K562 (cell line): ENCODE data around the gene MRPL11. TPM values are rescaled to one million over a fixed set of nuclear protein-coding genes. Genes with fewer than 3 reads are reported as not detected.

Source experiments
- CLOCK ChIP-seq: fragments of 250-450 bp; sonication (Bioruptor Pico); IDR thresholded peaks from 2 replicates; pipeline ENCODE4 v1.4.0; 2020; ENCODE audit warnings: mild to moderate bottlenecking, moderate library complexity, borderline replicate concordance
- GABPB1 ChIP-seq: sonication (generic); formaldehyde crosslinking; IDR thresholded peaks from 2 replicates; pipeline ENCODE4 v1.8.0; 2022; ENCODE audit warnings: mild to moderate bottlenecking, missing genetic modification reagents
- HDAC3 ChIP-seq: fragments of 450-650 bp; IDR thresholded peaks from 2 replicates; pipeline ENCODE4 v1.6.1; 2018; ENCODE audit warnings: borderline replicate concordance, mild to moderate bottlenecking, moderate library complexity; ENCODE audit not compliant: partially characterized antibody
- NCOA6 ChIP-seq: fragments of 450-650 bp; IDR thresholded peaks from 2 replicates; pipeline ENCODE4 v1.6.1; 2017; ENCODE audit warnings: mild to moderate bottlenecking
- POLR2H ChIP-seq: IDR thresholded peaks from 2 replicates; pipeline ENCODE4 v1.6.1; 2016; ENCODE audit warnings: missing genetic modification characterization, low read depth, mild to moderate bottlenecking, control low read depth, missing compliant biosample characterization, moderate library complexity
- U2AF1 ChIP-seq: fragments of 200-400 bp; formaldehyde crosslinking; optimal IDR thresholded peaks from 2 replicates; pipeline ENCODE3; 2017; ENCODE audit warnings: mild to moderate bottlenecking, low read depth, low read length, moderate library complexity
- USF1 ChIP-seq: sonication (generic); formaldehyde crosslinking; IDR thresholded peaks from 2 replicates; pipeline ENCODE4 v1.9.0; 2022; ENCODE audit warnings: mild to moderate bottlenecking, missing genetic modification reagents
- ZKSCAN8 ChIP-seq: fragments of 200-800 bp; sonication (Bioruptor generic); IDR thresholded peaks from 2 replicates; pipeline ENCODE4 v1.6.1; 2016; ENCODE audit warnings: missing genetic modification characterization, missing compliant biosample characterization
- polyA plus RNA-seq, 8 experiments: library from polyadenylated mRNA; depleted of rRNA in 4 of 8; stranded (reverse) in 5 of 8; unstranded in 3 of 8; fragments of >200 nt; fragmentation: Nextera tagmentation in 2 of 8; fragmentation: Illumina TruSeq in 1 of 8; extraction: Ambion mirVana in 2 of 8; extraction: Trizol in 1 of 8; gene quantifications; 2 replicates each; pipeline versions ENCODE4 v1.2.1 to v1.2.3, GENCODE V29; 2011 to 2014; ENCODE audit warnings: inconsistent platforms in 1 of 8, missing spikeins in 1 of 8
- total RNA-seq, 7 experiments: library from RNA; depleted of rRNA in 6 of 7; stranded (reverse); fragments of >200 nt in 6 of 7; fragmentation: Illumina TruSeq in 2 of 7; extraction: Trizol in 2 of 7; gene quantifications; 2 replicates each; pipeline versions ENCODE4 v1.2.1 to v1.2.3, GENCODE V29; 2011 to 2021; ENCODE audit warnings: low replicate concordance in 1 of 7
- TF ChIP-seq, protein P1 (sequence below): fragments of 250-450 bp; sonication (Bioruptor Pico); IDR thresholded peaks from 2 replicates; pipeline ENCODE4 v1.4.0; 2020; ENCODE audit warnings: mild to moderate bottlenecking
- TF ChIP-seq, protein P2 (sequence below): fragments of 250-450 bp; sonication (Bioruptor Pico); IDR thresholded peaks from 2 replicates; pipeline ENCODE4 v1.5.0; 2022; ENCODE audit warnings: mild to moderate bottlenecking

The MRPL11 gene
- total and polyA plus RNA-seq, 9 of the 15 experiments (the other 6 are each of a cell fraction or from before 2014, with no cell fraction given): 33.0 to 173 (median 91.9) TPM

DNA sequence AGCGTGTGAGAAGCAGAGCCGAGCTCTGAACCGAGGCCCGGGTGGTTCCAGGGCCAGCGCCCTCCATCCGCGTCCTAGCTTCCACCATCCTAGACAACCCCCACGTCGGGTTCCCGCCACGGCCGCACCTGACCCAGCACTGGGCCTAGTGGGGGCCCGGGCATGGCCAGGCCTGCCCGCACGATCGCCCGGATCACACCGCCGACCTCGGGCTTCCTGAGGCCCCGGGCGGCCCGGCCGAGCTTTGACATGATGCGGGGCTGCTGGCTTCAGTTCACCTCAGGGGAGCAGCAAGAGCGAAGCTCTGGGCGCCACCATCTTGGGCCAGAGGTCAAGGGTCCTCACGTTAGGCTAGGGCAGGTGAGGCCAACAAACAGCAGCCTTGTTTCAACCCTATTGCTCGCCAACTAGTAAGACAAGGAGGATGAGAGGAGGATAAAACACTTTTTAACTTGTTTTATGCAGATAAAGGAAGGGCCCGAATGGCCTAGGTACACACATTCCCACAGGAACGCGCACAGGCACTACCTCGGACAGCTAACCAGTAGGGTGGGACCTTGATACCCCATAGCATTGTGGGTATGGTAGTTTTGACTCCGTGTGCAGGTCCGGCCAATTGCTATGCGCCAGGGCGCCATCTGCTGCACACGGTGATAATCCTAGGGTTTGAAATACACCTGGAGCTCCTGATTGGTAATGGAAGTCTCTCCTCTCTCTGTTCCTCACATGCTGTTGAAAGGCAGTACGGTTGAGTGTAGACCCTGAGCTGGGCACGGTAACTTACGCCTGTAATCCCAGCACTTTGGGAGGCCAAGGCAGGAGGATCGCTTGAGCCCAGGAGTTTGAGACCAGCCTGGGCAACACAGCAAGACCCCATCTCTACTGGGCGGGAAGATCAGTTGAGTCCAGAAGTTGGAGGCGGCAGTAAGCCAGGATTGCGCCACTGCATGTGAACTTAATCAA, at the start of gene MRPL11 (continued):
- TF ChIP-seq USF1 (CRISPR knock-in tag) (peak; percentile 52; the same call in 1 of the 2 replicates), HDAC3 (no peak), GABPB1 (CRISPR knock-in tag) (peak; percentile 80), POLR2H (tag) (peak; percentile 47; the same call in 1 of the 2 replicates), NCOA6 (peak; percentile 47; the same call in 1 of the 2 replicates), ZKSCAN8 (CRISPR knock-in tag) (no peak), CLOCK (no peak), U2AF1 (no peak)
- TF ChIP-seq, protein P1, sequence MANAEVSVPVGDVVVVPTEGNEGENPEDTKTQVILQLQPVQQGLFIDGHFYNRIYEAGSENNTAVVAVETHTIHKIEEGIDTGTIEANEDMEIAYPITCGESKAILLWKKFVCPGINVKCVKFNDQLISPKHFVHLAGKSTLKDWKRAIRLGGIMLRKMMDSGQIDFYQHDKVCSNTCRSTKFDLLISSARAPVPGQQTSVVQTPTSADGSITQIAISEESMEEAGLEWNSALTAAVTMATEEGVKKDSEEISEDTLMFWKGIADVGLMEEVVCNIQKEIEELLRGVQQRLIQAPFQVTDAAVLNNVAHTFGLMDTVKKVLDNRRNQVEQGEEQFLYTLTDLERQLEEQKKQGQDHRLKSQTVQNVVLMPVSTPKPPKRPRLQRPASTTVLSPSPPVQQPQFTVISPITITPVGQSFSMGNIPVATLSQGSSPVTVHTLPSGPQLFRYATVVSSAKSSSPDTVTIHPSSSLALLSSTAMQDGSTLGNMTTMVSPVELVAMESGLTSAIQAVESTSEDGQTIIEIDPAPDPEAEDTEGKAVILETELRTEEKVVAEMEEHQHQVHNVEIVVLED (CRISPR knock-in tag): 0 out of 2 replicates have a peak, but pooled peaks have one; percentile 35
- TF ChIP-seq, protein P2, sequence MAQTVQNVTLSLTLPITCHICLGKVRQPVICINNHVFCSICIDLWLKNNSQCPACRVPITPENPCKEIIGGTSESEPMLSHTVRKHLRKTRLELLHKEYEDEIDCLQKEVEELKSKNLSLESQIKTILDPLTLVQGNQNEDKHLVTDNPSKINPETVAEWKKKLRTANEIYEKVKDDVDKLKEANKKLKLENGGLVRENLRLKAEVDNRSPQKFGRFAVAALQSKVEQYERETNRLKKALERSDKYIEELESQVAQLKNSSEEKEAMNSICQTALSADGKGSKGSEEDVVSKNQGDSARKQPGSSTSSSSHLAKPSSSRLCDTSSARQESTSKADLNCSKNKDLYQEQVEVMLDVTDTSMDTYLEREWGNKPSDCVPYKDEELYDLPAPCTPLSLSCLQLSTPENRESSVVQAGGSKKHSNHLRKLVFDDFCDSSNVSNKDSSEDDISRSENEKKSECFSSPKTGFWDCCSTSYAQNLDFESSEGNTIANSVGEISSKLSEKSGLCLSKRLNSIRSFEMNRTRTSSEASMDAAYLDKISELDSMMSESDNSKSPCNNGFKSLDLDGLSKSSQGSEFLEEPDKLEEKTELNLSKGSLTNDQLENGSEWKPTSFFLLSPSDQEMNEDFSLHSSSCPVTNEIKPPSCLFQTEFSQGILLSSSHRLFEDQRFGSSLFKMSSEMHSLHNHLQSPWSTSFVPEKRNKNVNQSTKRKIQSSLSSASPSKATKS (CRISPR knock-in tag): no peak
